ENCODE data around the gene ELP4.

Gene ELP4

DNA sequence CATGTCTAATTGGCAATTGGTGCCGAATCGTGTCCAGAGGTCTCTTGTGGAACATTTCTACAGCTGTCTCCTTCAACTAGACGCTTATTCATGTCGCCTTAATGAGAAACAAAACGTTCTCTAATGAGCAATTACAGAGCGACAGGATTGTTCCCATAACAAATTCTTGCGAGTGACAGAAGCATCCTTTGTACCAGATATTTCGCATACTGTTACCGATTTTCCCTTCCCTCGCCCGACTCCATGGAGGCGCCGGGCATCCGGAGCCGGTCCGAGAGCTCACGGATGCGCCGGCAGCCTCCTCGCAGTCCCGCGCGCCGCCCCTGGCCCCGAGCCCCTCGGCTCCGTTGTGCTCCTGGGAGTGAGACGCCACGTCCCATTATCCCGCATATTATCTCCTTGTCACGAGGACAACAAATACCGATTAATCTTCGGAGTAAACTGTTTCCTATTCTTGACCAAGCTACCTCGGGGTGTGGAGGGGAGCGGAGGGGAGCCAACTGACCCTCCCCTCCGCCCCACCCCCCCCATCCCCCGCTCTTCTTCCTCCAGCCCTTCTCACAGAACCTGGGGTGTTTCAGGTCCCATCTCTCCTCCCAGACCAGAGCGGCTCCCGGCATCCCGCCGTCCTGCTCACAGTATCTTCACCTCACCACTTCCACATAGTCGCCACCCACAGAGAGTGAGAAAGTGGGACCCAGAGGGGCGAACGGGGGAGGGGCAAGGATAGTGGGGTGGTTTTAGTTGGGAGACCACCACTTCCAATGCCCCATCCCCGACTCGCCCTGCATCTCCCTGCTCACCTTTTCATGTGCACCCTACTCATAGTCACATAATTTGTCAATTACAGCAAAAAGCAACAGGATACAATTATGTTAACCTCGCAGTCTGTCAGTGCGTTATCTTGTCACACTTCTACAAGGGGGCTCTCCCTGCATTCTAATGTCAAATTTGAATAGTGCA, 290.1 kb downstream of the ELP4 start:
- DNase-seq (ENCODE audit: low read depth in 2 of 2), result no peak

DNA sequence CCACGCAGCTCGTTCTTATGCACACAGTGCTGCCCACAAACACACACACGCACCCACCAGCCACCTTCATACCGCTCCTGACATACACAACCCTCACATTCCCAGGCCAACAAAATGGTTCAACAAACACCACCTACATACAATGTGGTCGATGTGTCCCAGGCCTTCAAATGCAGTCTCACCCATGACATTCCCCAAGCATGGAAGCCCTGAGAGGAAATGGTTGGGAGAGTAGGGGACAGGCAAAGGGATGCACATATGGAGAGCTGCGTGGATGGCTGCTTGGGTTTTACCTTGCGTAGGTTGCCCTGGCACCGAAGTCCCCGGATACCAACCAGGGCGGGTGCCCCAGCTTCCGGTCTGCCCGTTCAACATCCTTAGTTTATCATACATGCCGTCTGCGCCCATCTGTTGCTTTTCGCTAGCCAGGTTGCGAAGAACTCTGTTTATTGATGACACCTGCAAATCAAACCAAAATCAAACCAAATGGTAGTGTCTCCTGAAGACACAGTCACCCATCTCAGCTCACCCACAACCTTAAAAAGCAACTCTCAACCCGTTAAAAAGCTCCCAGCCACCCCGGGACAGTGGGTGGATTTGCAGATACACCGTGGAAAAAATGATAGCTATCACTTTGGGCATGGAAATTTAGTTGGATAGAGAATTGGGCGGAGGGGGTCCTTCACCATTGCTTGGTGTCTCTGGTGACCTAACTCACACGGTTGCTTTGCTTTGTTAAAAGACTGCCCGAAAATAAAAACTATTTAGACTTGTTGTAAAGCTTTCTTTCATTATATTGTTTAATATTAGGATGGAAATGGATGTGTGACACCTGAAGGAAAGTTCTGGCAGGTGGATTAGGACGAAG, 291.1 kb downstream of the ELP4 start:
- DNase-seq (ENCODE audit: low read depth in 2 of 2), result no peak

DNA sequence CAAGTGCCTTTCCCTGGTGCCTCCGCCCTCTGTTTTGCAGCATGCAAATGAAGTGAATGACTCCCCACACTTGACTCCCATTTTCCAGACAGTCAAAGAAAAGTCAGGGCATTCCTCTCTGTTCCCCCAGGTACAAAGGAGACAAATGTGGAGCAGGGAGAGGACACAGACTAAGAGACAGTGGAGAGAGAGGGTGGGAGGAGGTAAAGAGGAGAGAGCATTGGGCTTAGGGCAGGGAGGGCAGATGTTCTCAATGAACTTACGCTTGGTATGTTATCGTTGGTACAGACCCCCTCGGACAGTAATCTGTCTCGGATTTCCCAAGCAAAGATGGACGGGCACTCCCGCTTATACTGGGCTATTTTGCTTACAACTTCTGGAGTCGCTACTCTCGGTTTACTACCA, 291.7 kb downstream of the ELP4 start:
- DNase-seq (ENCODE audit: low read depth in 2 of 2), result no peak

DNA sequence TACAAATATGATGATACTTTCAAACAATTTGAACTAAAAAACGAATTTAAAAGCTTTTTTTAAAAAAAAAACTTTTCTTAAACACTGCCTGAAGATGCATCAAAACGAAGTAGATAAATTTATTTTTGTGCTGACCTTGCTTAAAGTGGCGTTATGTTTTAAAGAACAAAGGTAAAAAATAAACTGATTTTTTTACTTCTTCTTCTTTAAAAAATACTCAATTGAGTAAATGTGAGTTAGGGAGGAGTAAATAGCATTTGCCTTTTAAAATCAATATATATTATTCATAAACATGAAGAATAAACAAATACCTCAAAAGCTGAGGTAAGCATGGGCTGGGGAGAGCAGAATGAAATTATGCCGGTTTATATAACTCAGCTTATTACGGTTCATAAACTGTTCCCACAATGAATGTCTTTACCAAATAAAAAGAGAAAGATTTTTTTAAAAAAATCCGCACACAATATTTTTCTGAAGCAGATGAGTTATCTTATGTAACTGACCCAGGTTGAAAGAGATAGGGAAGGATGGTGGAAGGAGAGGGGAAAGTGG, 292.5 kb downstream of the ELP4 start:
- no peak for DNase-seq (ENCODE audit: low read depth in 2 of 2)

DNA sequence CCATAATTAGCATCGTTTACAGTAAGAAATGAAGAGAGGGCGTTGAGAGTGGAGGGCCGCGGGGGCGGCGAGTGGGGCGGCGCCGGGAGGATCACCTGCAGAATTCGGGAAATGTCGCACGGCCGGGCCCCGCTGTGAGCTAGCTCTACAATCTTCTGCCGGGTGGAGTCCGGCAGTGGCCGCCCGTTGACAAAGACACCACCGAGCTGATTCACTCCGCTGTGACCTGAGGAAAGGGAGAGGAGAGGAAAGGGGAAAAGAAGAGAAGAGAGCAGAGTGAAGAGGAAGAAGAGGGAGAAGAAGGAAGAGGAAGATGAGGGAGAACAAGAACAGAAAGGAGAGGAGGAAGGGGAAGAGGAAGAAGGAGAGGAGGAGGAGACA, 293.0 kb downstream of the ELP4 start:
- no peak for DNase-seq (ENCODE audit: low read depth in 2 of 2)

DNA sequence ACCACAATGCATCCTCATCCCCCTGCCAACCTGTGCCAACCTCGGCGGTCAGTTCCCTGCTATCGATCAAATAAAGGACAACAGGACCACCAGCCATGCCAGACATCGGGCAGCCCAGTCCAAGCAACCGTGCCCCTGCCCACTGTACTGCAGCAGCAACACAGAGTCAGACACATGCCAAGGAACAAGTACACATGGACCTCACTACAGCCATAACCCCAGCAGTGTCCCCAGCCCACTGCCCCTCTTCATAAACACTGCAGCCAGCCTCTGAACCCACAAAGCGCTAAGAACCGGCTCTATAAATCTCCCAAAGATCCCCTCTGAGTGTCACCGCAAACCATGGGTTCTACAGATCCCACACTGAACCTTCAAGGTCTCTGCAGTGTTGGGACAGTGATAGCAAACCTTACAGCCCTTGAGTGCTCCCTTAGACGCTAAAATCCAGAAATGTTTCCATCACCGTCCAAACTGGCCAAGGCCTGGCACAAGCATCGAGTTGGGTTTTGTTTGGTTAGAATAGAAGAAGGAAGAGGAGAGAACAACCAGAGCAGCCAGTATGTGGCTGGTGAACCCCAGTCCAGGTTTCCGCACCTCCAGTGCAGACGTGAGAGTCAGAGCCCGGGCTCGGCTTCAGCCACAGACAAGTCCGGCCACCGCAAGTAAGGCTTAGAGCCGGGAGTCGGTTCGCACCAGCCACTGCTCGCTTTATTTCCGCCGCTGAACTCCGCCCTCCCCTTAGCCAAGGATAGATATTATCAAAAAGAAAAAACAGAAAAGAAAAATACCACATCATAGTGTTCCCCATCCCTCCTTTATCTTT, 293.6 kb downstream of the ELP4 start:
- DNase-seq (ENCODE audit: low read depth in 2 of 2), result no peak

DNA sequence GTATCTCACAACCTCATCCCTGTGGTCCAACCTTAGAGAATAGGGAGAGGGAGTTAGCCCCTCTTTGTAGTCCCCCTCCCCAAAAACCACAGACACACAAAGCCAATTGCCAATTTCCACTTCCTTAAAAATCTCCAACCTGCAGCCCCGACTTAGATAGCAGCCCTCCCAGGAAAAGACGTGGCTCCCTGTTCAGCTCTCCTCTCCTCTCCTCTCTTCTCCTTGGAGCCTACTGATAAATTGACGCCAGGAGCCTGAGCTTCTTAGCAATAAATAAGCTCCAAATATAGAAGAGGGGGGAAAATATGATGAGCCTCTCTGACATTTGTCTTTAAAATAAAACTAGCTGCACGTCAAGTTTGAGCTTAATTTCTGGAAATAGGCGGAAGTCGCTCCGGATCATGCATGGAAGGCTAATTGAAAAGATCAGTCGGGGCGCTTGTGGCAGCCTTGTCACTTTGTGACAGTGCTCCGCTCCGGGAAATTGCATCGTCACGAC, 294.3 kb downstream of the ELP4 start:
- DNase-seq (ENCODE audit: low read depth in 2 of 2), result no peak

DNA sequence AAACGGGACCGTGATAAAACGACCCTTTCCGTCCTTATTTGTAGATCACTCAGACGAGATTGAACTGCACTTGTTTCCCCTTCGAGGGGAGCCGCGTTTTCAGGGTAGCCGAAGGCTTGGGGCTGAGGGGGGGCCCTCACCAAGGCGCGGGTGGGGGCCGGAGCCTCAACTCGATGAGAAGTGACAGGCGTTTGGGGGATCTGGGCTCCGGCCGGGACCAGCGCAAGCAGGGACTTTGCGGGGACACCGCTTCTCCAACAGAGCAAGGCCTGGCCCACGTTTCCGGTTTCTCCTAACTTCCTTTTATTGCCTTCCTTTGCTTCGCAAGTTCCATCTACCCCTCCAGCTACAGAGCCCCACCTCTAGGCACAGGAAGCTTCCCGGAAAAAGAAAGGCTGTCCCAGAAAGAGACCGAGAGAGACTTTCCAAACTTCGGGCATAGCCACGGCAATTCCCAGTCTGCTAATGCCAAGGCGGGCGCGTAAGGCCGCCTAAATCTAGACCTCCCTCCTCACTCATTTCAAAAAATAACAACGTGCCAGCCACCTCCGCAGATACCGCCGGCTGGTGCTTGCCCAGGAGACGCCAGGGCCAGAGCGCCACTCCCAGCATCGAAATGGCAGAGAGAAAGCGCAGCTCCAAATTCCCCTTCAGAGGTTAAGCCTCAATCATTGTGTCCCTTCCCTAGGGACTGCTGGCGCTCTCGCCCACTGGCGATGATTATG, 294.9 kb downstream of the ELP4 start:
- DNase-seq (ENCODE audit: low read depth in 2 of 2), result no peak

DNA sequence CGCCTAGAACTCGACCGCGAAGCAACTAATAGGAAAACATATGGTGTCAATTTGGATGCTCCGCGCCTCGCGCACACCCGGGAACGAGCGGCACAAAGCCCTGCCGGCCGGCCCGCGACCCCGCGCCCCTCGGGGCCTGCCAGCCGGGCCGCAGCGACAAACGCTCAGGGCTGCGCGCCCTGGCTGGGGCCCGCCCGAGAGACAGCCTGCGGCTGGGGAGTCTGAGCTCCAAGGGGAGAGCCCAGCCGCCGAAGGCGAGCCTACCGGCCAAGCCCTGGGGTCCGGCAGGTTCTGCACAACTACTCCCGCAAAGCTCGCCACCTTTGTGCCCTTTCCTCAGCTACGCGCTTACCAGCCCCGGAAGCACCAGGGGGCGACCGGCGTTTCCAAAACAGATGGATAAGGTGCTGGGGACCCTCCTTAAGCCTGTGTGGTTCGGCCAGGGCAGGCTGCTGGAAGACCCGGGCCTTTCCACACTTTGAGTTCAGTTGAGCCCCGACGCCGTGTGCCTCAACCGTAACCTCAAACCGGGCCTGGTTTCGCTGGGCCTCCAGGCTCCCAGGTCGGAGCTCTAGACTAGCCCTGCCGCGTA, 295.6 kb downstream of the ELP4 start:
- no peak for DNase-seq (ENCODE audit: low read depth in 2 of 2)

DNA sequence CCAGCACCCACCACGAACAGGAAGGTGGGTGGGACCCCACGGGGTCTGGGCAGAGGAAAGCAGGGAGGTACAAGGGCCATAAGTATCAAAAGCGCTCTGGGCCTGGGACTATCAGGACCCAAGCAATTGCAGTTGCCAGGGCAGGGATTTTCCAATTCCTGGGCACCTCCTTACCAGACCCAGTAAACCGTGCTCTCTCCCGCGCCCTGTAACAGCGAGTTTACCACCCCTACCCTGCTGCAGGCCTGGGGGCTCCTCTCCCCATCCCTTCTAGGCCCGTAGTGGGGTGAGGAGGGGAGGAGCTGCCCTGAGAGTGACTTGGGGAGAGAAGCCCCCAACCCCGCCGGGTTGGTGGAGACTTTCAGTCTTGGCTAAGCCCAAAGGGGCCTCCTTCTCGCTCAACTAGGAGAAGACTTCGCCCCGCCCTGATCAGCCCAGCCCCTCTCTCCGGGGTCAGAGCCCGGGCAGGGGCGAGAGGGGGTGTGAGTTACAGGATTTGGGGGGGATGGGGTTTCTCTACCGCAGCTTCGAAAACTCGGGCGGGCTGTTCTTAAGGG, 296.1 kb downstream of the ELP4 start:
- DNase-seq (ENCODE audit: low read depth in 2 of 2), result no peak

DNA sequence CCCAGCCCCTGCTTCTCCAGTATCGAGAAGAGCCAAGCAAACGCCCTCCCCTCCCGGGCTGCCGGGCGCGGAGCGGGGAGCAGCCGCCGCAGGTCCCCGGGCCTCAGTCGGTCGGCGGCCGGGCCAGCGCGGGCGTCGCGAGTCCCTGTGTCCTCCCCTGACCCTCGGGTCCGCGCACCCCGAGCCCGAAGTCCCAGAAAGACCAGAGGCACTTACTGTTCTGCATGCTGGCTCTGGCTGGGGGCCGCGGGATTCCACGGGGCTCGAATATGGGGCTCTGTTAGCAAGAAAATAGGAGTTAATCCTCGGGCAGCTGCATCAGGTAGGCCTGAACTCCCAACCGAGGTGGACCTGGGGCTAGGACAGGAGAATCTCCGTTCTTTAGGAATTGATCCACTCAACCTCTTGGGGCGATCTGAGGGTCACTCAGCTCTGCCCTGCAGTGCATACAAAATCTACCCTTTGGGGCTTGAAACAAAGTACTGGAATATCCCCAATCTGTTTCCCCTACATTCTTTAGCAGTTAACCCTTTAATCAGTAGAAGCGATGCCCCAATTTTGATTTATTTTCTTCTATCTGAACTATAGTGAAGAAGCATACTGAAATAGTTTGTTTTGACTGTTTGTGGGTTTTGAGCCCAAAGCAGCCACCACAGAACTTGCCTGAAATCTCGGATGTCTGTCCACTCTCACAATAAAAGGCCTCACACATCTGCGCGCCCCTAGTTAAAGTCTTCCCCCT, 296.8 kb downstream of the ELP4 start:
- no peak for DNase-seq (ENCODE audit: low read depth in 2 of 2)

DNA sequence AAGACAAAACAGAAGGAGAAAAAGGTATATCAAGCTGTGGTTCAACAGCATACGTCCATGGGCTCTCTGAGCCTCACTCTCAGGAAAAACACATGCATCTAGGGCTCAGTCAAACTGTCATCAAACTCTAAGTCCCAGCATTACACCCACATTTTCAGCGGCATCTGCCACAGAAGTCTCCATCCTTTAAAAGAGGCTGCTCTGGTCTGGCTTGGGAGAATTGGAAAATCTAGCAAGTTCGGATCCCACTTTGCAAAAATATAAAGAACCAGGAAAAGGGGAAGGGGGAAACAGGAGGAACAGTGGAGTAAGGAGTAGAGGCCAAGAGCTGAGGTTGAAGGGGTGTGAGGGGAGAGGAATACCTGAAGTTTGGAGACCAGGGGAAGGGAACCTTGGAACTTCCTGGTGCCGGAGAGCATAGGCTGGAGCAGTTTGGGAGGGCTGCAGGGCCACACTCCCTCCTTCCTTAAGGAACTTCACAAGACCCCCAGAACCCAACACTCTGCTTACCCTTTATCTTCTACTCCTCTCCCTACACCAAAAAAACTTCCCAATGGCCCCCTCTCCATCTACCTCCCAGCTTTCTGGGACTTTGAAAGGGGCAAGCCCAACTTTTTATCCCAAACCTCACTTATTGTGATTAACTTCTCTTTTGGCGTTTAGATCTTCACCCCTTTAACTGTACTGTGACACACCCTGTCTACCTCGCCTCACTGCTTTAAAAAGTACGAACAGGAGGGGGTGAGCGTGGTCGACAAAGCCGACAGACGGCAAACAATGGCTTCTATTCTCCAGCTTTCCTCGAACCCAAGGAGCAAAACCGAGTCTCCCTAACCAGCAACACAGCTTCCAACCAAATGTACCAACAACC, 297.6 kb downstream of the ELP4 start:
- DNase-seq (ENCODE audit: low read depth in 2 of 2), result no peak

DNA sequence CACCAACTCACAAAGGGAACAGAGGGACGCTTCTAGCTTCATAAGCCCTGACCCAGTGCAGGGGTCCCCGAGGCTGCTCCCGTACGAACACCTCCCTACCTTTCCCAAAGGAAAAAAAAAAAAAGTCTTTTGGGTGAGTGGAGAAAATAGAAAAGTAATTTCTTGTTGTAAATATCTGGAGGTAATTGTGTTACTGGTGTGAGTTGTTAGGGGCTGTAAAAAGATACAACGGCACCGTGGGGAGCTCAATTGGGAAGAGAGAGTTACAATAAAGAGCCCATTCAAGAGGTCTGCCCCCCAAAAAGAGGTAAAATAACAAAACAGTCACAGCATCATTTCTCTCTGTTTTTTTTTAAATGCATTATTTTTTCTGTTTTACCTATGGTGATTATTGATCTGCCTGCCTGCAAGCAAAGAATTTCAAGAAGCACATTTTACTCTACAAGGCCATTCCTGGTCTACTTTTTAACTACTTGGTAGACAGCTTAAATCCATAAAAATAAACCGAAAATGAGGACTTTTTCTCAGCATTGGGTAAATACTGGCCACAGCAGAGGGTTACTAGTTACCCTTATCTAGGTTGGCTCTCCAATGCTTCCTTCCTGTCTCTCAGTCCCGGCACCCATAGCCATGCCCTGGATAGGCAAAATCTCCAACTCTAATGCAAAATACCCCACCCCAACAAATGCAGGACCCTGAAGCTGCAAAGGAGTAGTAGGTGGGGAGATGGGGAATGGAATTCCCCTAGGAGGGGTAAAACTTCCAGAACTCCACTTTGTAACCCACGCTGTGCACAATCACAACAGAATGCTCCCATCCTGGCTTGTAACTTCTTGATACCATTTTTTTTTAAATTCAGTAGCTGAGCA, 298.5 kb downstream of the ELP4 start:
- DNase-seq (ENCODE audit: low read depth in 2 of 2), result no peak

DNA sequence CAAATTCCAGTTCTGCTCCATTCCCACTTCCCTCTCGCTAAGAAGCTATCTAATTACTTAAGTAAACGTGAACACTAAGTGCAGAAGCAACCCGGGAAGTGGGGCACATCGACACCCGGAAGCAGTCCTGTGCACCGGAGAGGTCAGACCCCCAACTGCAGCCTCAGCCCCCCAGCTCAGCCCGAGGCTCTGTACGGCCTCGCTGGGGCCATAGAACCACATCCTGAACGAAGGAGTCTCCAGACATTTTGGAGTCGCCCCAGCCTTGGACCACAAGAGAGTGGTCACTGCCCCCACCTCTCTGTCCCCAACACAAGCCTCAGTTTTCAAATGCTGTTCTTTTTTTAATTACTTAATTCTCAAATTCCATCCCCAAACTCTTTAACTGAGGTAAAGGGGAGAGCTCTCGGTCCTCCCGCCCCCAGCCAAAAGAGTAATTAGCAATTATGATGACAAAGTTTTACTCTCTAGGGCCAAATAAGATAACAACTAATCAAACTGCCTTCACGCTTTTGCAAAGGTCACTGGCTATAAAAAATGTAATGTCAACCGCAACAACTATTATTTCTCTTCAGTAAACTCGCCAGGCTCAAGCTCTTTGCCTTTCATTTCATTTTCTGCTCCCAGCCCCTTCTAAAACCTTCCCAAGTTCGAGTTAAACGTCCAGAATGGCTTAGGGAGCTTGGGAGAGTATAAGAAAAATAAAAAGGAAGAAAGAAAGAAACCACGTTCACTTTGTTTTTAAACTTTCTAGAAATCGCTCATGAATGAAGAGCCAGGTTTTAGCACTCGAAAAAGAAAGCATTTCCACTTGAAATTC, 299.4 kb downstream of the ELP4 start:
- no peak for DNase-seq (ENCODE audit: low read depth in 2 of 2)

DNA sequence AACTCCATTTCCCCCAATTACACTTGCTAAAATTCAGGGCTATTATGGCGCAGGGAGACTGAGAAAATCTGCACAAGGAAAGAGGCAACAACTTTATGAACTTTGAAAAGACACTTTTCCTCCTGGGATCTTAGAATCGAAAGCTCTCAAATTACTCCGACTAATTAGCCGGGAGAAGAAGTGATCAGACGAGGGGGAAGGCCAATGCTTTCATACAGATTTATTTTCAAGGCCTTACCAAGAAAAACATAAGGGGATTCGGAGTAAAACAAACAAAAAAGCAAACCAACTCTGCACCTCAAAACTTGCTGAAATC, 299.9 kb downstream of the ELP4 start:
- no peak for DNase-seq (ENCODE audit: low read depth in 2 of 2)

All from stimulated activated CD8-positive, alpha-beta memory T cell treated with anti-CD3 and anti-CD28 coated beads, Interleukin-2, amount 100 ng/mL, for 48 hours (primary cell).